IMR-90 (cell line): ENCODE data around the gene SAMSN1. TPM values are rescaled to one million over a fixed set of nuclear protein-coding genes. Genes with fewer than 3 reads are reported as not detected.

Source experiments
- ATAC-seq: fragments of 200-7000 bp; cut with Tn5 transposase; 2 replicates; pipeline ENCODE4 v1.9.1; 2020; ENCODE audit warnings: low read depth, mild to moderate bottlenecking, moderate library complexity
- BruUV-seq: library from RNA; stranded (reverse); fragments of 400-500 nt; replicated peaks from 2 replicates; lab custom pipeline; 2021; lab: Mats Ljungman, UMichigan
- CTCF ChIA-PET: fragments of 300-600 bp; formaldehyde crosslinking; extraction: SDS; loops from one replicate; lab custom pipeline; 2021; ENCODE audit warnings: antibody characterized with exemption; lab: Yijun Ruan, JAX
- POLR2A ChIA-PET: fragments of 300-600 bp; sonication (Branson Sonifier 250); formaldehyde crosslinking; loops from one replicate; lab custom pipeline; 2022; ENCODE audit warnings: antibody characterized with exemption; ENCODE audit not compliant: unreplicated experiment; lab: Charles Lee
- DNase-seq: peaks from one replicate; pipeline ENCODE4 v3.0.0; 2013
- H2AFZ ChIP-seq: replicated peaks from 2 replicates; pipeline ENCODE3; 2013; ENCODE audit warnings: low read length, mild to moderate bottlenecking; ENCODE audit not compliant: poor library complexity
- H2AK5ac ChIP-seq: 2 replicates; pipeline ENCODE4 v1.6.1; 2013; ENCODE audit warnings: low read depth, low read length, inconsistent platforms
- H2AK9ac ChIP-seq: replicated peaks from 2 replicates; pipeline ENCODE3; 2013; ENCODE audit warnings: mild to moderate bottlenecking, low read depth, low read length, moderate library complexity; ENCODE audit not compliant: poor library complexity
- H2BK120ac ChIP-seq: 2 replicates; pipeline ENCODE4 v1.6.1; 2013; ENCODE audit warnings: low read depth, low read length, inconsistent platforms
- H2BK15ac ChIP-seq: 3 replicates; pipeline ENCODE4 v1.6.1; 2013; ENCODE audit warnings: low read depth, low read length, inconsistent platforms
- H2BK20ac ChIP-seq: 2 replicates; pipeline ENCODE4 v1.6.1; 2013; ENCODE audit warnings: low read depth, mild to moderate bottlenecking, inconsistent platforms, low read length, moderate library complexity
- H2BK5ac ChIP-seq: 2 replicates; pipeline ENCODE4 v1.6.1; 2013; ENCODE audit warnings: mild to moderate bottlenecking, low read depth, low read length, inconsistent platforms; ENCODE audit not compliant: poor library complexity, severe bottlenecking
- H3K14ac ChIP-seq: replicated peaks from 2 replicates; pipeline ENCODE4 v1.6.1; 2013; ENCODE audit warnings: low read depth, low read length, inconsistent platforms
- H3K18ac ChIP-seq: 2 replicates; pipeline ENCODE4 v1.6.1; 2013; ENCODE audit warnings: low read depth, low read length, control low read depth
- H3K23ac ChIP-seq: 2 replicates; pipeline ENCODE4 v1.6.1; 2013; ENCODE audit warnings: low read depth, low read length, inconsistent platforms
- H3K27ac ChIP-seq: 2 replicates; pipeline ENCODE4 v1.5.1; 2013; ENCODE audit warnings: mild to moderate bottlenecking, control low read depth, low read length; ENCODE audit not compliant: insufficient read depth
- H3K27me3 ChIP-seq: 2 replicates; pipeline ENCODE4 v1.6.1; 2013; ENCODE audit warnings: low read length; ENCODE audit not compliant: control insufficient read depth, insufficient read depth
- H3K36me3 ChIP-seq: 2 replicates; pipeline ENCODE4 v1.6.1; 2013; ENCODE audit warnings: low read length, mixed read lengths; ENCODE audit not compliant: control insufficient read depth, insufficient read depth
- H3K4ac ChIP-seq: 2 replicates; pipeline ENCODE4 v1.6.1; 2013; ENCODE audit warnings: low read depth, low read length, inconsistent platforms
- H3K4me1 ChIP-seq: 2 replicates; pipeline ENCODE4 v1.6.1; 2013; ENCODE audit warnings: low read length, mixed read lengths; ENCODE audit not compliant: control insufficient read depth, insufficient read depth
- H3K4me2 ChIP-seq: 2 replicates; pipeline ENCODE4 v1.6.1; 2013; ENCODE audit warnings: low read depth, mild to moderate bottlenecking, control low read depth, low read length, moderate library complexity
- H3K4me3 ChIP-seq: 2 replicates; pipeline ENCODE4 v1.5.1; 2013; ENCODE audit warnings: low read depth, mild to moderate bottlenecking, control low read depth, low read length, moderate library complexity; ENCODE audit not compliant: insufficient read depth
- H3K56ac ChIP-seq: 2 replicates; pipeline ENCODE4 v1.6.1; 2013; ENCODE audit warnings: low read length, inconsistent platforms; ENCODE audit not compliant: insufficient read depth; ENCODE audit errors: extremely low read depth
- H3K79me1 ChIP-seq, 2 experiments: 2 replicates each; pipeline ENCODE4 v1.6.1; 2013; ENCODE audit warnings: low read length in 2 of 2, inconsistent platforms in 1 of 2, low read depth in 1 of 2
- H3K9ac ChIP-seq: 2 replicates; pipeline ENCODE4 v1.6.1; 2013; ENCODE audit warnings: low read depth, low read length, control low read depth
- H3K9me1 ChIP-seq: 2 replicates; pipeline ENCODE4 v1.6.1; 2013; ENCODE audit warnings: low read length, inconsistent platforms; ENCODE audit not compliant: insufficient read depth
- H3K9me3 ChIP-seq: 2 replicates; pipeline ENCODE4 v1.6.1; 2013; ENCODE audit warnings: low read length; ENCODE audit not compliant: control insufficient read depth, insufficient read depth
- H4K20me1 ChIP-seq: 2 replicates; pipeline ENCODE4 v1.6.1; 2013; ENCODE audit warnings: low read length, inconsistent platforms; ENCODE audit not compliant: insufficient read depth
- H4K5ac ChIP-seq: 2 replicates; pipeline ENCODE4 v1.6.1; 2013; ENCODE audit warnings: mild to moderate bottlenecking, low read depth, low read length, control low read depth
- H4K8ac ChIP-seq, 2 experiments: 2 replicates each; pipeline ENCODE4 v1.6.1; 2013; ENCODE audit warnings: low read depth in 2 of 2, low read length in 2 of 2, control low read depth in 1 of 2, inconsistent platforms in 1 of 2
- H4K91ac ChIP-seq: 2 replicates; pipeline ENCODE4 v1.6.1; 2013; ENCODE audit warnings: low read depth, low read length, inconsistent platforms; ENCODE audit not compliant: insufficient read depth
- RCOR1 ChIP-seq: IDR thresholded peaks from 2 replicates; pipeline ENCODE4 v1.6.1; 2012; ENCODE audit warnings: mild to moderate bottlenecking, low read length, improper control_type of control experiment; ENCODE audit not compliant: insufficient replicate concordance
- WGBS, 2 experiments: methylation state at CpG; one replicate each; pipeline versions ENCODE4 v1.1.5 to v1.1.7; 2013; ENCODE audit warnings: missing lambda C conversion rate in 2 of 2; ENCODE audit not compliant: insufficient read length in 1 of 2; ENCODE audit errors: extremely low coverage in 2 of 2; 5-methylcytosine and 5-hydroxymethylcytosine counted together
- dilution Hi-C: fragments of 300-500 bp; cut with HindIII; formaldehyde crosslinking; loops from one replicate; pipeline ENCODE4 v1.14.3; 2018; ENCODE audit warnings: low sequenced_read_pairs; ENCODE audit not compliant: unreplicated experiment
- in situ Hi-C: fragments of 300-500 bp; cut with MboI; formaldehyde crosslinking; loops from 3 replicates; pipeline ENCODE4 v1.14.3; 2019; ENCODE audit warnings: low sequenced_read_pairs, inconsistent platforms, mixed read lengths
- intact Hi-C: fragments of 100-400 bp; cut with micrococcal nuclease; formaldehyde crosslinking; loops from 2 replicates; pipeline ENCODE4 v1.10.0; 2022
- polyA plus RNA-seq, 3 experiments: library from polyadenylated mRNA; depleted of rRNA; stranded (reverse); fragments of >200 nt; gene quantifications; 2 replicates each; pipeline ENCODE4 v1.2.3, GENCODE V29; 2012; ENCODE audit warnings: low replicate concordance in 1 of 3
- total RNA-seq: library from RNA; depleted of rRNA; stranded (reverse); fragments of >200 nt; gene quantifications from 2 replicates; pipeline ENCODE4 v1.2.3, GENCODE V29; 2012

The SAMSN1 gene
- total and polyA plus RNA-seq, 2 of the 4 experiments (the other 2 are of a cell fraction), result not detected

- no CpG with 5 or more reads among the region's 2 CpGs for WGBS, 2 experiments
- ChIA-PET POLR2A (interaction anchor here (0.6 kb wide), 1 partner anchor 95 kb away, joined by 3 read pairs; no protein-coding TSS in a partner anchor), CTCF (interaction anchor here (0.5 kb wide), 1 partner anchor 852 kb away, joined by 3 read pairs; no protein-coding TSS in a partner anchor)
- Histone ChIP-seq H2AFZ (no peak overlapping the region), H3K14ac (no peak overlapping the region), H3K23ac (no peak overlapping the region), H4K91ac (no peak overlapping the region), H2BK15ac (no peak overlapping the region), H4K5ac (no peak overlapping the region), H3K4me1 (no peaks in the 10 kb centered on the region), H2BK5ac (no peak overlapping the region), H3K4me2 (no peak overlapping the region), H3K9ac (no peak overlapping the region), H4K20me1 (no peaks in the 10 kb centered on the region), H2BK120ac (no peak overlapping the region), H3K56ac (no peak overlapping the region), H3K36me3 (no peaks in the 10 kb centered on the region), H3K18ac (no peak overlapping the region), H2AK9ac (no peak overlapping the region), H2AK5ac (no peak overlapping the region), H3K27ac (no peak overlapping the region), H3K4ac (no peak overlapping the region), H3K9me3 (no peaks in the 10 kb centered on the region), H3K79me1 (no peaks in the 10 kb centered on the region), H3K4me3 (no peak overlapping the region), H3K9me1 (no peaks in the 10 kb centered on the region), H4K8ac (no peak overlapping the region), H3K27me3 (no peaks in the 10 kb centered on the region), H2BK20ac (no peak overlapping the region)
- intact Hi-C loops, result no loop called here
- BruUV-seq, result no TSS peak
- no peak for DNase-seq
- in situ Hi-C loops, result no loop called here
- dilution Hi-C loops, result no loop called here
- ATAC-seq, result no peak
- TF ChIP-seq RCOR1, result no peak
Observed at GRCh38 chr21:14500873-14501272, 45.2 kb downstream of the SAMSN1 start.
